GM18951 (cell line): ENCODE data around the gene COMP.

ENCODE experiments used
- POLR2A ChIP-seq: IDR thresholded peaks from 4 replicates; pipeline ENCODE4 v1.6.1; 2011; ENCODE audit warnings: mild to moderate bottlenecking; ENCODE audit not compliant: insufficient read length, insufficient read depth; ENCODE audit errors: extremely low read depth
- in situ Hi-C: fragments of 300-500 bp; cut with MboI; formaldehyde crosslinking; loops from one replicate; pipeline ENCODE4 v1.12.0; 2022; ENCODE audit warnings: low sequenced_read_pairs, mixed read lengths, inconsistent platforms; ENCODE audit not compliant: unreplicated experiment

The COMP gene

DNA sequence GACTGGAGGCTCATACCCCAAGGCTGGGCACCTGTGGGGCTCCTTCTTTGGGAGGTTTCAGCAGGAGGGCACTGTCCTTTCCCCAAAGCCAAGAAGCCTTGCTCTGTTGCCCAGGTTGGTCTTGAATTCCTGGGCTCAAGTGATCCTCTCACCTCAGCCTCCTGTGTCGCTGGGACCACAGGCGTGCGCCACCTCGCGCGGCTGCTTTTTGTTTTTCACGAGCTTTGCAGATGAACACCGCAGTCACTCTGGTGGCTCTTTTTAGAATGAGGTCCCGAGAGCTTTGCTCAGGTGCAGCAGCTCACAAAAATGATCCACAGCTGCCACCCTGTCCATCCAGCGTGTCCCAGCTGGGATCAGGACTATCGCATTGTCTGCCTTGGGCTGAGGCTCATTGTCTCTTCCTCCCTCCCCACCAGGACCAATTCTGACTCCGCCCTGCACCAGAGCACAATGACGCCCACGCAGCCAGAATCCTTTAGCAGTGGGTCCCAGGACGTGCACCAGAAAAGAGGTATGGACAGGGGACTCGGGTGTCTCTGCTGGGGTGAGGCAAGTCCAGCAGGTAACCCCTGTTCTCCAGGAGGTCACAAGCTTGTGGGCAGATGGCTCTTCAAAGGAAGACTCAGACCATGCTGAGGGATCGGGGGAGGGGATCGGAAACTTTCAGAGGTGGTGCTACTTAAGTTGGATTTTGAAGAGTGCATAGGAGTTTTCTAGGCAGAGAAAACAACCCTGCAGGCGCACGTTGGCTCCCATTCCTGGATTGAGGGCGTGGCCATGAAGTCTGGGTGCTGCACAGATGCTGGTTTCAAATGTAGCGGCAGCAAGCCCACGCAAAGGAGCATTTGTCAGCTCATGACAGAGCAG lies 41.5 kb downstream of the COMP start:
- in situ Hi-C loops: no loop called here
- TF ChIP-seq POLR2A: no peak

DNA sequence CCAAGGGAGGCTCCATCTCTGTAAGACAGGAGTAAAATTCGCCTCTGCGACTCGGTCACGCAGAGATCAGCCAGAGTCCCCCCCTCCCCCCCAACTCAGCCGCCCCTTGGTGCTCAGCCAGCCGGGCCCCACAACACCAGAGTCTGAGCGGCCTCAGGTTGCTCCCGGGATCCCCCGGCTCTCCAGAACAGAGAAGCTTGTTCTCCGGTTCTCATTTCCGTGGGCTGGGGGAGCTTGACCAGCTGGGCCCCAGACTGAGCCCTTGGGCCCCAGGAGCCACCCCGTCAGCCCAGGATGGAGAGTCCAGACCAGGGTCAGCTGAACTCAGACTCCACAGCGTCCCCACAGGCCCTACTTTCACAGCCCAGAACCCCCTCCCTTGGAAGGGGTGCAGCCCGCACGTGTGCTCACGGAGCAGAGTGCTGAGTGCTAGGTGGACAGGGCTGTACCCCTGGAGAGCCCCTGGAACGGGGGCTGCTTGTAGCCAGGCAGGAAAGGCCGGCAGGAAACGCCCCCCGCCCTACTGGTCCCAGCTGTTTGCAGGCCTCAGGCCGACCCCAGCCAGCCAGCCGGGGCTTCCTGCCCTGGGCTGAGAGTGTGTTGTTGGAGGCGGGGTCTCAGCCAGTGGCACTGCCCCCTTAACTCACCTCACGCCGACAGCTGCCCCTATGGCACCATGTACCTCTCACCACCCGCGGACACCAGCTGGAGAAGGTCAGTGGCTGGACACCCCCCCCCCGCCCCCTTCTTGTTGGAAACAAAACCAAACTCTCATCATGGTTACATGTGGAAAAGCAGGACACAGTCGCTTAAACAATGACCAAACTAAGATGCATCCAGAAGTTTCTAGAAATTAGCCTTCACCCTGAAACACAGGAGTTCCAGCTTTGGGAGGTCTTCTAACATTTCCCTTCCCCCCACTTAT lies 44.4 kb downstream of the COMP start:
- no peak for TF ChIP-seq POLR2A
- in situ Hi-C loops: no loop called here

DNA sequence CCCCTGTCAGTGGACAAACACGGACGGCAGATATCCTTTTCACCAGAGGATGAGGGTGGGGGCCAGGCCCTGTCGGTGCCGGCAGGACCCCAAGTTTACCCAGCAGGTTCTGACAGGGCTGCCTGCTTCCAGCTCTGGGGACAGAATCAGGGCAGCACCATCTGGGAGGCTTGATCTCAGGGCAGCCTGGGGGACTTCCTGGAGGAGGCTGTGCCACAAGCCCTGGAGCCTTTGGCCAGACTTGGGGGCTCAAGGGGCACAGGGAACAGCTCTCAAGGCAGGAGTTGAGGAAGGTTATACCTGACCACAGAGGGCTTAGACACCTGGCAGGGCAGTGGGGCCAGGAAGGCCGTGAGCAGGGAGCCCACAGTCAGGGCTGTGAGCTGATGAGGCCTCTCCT lies 45.2 kb downstream of the COMP start:
- in situ Hi-C loops: no loop called here
- no peak for TF ChIP-seq POLR2A

DNA sequence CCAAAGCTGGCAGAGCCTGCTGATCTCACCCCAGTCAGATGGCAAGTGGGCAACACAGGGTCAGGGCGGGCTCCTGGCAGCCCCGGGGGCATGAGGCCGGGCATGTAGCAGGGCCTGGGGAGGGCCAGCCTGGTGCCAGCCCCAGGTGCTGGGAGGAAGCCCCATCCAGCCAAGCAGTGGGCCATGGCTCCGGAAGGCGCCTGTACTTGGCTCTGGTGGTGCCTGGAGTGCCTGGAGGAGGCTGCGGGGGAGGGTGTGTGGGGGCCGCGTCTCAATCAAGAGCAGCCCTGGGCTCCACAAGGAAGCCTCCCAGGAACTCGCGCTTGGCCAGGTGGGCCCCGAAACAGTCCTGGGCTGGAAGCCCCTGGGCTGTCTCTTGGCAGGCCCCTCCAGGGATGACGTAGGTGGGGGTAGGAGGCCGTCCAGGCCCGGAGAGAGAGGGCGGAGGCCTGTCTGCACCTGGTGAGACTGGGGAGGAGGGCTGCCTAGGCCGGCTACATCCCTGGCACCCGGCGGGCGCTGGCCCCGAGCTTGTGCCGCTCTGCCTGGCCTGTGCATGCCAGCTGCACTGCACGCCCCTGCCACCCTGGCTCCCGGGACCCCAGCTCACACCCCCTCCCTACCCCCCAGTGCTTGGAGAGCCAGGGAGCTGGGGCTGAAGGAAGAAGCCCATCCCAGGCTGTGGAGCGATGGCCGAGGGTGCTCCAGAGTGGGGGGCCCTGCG lies 45.9 kb downstream of the COMP start:
- no peak for TF ChIP-seq POLR2A
- in situ Hi-C loops: no loop called here

DNA sequence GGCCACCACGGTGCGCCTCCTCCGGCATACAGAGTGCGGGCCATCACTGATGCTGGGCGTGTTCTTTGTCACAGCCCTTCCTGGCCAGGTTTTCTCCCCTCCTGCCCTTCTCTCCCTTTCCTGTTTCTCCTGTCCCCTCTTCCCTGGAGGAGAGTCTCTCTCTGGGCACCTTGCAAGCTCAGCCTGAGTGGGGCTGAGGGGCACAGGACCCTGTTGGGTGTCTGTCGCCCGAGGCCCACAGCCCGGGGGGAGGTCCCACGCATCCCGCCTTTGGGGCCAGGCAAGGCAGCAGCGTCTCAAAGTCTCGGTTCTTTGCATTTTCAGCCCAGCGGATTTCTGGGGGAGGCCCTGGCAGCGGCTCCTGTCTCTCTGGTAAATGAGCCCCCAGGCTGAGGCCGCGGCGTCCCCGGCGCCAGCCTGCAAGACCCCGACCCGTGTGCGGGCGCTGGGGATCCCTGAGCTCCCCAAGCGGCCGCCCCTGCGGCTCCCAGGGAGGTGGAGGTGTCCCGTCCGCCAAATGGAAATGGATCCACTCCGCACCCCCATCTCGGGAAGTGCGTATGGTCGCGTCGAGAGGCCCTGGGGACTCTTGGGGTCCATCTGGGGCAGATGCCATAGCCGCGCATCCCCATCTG lies 47.2 kb downstream of the COMP start:
- no peak for TF ChIP-seq POLR2A
- in situ Hi-C loops: no loop called here

DNA sequence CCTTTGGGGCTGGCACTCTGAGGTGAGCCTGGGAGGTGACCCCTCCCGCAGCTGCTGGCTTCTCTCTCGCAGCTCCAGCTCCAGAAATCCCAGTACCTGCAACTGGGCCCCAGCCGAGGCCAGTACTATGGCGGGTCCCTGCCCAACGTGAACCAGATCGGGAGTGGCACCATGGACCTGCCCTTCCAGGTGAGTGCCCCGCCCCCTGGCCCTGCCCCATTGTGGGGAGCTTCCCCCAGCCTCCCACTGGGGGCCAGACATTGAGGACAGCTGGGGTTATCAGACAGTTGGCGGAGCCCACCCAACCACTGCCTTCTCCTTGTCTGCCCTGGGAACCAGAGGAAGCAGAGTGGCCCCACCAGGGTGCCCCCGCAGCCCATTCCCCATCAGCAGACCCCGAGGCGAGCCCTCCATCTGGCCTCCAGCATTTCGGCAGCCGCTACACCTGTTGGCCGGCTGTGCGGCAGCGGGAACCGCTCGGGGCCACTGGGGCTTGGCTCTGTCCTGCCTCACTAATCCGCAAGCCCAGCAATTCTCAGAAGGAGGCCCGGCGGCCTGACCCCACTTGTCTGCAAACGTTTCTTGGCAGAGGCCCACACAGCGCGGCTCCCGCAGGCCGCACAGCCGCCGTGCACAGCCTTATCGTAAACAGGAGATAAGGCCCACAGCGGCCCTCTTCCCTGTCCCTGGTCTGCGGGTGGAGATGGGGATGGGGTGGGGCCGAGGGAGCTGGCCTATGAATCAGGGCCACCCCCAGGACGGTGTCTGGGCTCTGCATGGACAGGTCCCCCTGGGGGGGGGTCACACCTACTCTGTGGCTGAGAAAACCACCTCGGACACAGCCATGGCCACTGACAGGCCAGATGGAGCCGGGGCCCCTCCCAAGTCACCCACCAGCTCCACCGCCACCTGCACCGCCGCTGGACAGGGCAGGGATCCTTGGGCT lies 48.0 kb downstream of the COMP start:
- TF ChIP-seq POLR2A: no peak
- in situ Hi-C loops: no loop called here

DNA sequence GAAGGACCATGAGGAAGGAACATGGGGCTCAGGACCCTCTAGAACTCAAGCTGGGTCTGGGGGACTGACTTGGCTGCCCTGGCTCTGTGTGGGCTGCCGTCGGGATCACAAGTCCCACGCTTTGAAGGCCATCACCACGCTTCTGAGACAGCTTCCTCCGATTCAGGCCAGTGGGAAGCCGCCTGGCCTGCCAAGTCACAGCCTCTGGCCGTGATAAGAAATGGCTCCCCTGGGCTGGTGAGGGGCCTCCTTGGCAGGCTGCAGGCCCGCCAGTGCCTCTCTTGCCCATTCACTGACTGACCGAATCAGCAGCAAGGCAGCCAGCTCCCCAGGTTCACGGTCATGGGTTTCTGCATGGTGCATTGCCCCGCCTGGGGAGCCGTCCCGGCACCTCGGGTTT lies 48.8 kb downstream of the COMP start:
- no peak for TF ChIP-seq POLR2A
- in situ Hi-C loops: no loop called here

DNA sequence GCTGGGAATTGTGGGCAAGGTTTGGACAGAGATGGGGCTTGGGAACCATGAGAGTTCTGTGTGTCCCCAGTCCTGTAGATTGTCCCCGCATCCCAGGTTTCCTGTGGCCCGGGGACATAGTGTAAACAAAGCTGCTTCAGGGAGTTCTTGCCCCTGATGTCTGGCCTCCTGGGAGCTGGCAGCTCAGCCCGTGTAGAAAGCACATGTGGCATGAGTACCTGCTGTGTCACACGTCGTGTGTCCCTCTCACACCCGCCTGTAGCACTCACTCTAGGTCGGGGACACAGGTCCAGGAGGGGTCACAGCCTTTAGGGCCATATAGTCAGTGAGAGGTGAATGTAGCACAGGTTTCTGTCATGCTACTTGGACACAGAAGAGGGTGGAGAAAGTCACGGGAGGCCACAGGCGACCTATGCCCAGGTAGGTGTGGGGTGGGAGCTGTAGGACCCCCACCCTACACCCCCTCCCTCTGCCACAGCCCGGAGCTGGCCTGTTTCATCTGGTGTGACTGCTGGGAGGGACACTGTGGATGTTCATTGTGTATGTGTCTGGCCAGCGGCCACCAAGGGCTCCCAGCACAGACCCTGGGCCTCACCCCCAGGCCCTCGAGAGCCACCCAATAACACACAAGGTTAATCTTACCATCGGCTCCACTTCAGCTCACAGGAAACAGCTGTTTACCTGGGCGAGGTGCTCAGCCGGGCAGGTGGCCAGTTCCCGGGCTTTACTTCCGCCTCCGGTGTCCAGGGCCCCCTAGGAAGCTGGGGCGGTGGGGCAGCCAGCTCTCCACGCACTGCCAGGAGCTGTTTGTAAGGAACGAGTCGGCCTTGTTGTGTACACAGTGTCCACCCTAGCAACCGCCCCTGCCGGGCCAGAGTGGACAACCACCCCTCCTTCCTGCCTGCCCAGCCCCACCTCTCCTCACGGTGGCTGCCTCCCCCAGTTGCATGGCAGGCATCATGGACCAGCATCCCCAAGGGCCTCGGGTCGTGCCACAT lies 49.7 kb downstream of the COMP start:
- no peak for TF ChIP-seq POLR2A
- in situ Hi-C loops: no loop called here

DNA sequence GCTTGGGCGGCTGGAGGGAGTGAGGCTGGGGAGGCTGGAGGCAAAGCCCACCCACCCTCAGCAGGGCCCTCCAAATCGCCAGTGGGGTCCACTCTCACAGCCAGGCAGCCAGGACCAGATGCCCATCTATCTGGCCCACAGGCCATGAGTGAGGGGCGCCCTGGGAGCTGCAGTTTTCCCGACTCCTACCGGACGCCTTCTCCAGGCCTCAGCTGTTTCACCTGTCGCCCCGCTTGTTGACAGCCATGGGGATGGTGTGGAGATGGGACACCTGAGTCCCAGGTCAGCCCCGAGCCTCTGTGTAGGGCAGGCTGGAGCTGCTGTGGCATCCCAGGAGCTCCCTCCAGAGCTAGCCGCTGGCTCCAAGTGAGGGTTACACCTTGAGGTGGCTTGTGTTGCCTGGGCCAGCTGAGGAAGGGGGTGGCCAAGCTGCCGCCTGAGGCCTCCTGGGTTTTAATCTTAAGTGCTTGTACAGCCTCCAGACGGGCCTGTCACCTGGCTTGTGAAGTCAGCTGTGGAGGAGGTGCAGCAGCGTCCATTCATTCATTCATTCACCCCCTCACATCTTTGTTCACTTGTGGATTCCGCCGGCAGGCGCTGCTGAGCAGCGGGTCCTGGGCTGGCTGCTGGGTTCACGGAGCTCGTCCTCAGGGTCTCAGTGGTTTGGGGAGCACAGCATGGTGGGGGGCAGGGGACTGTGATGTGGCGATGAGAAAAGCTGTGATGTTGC lies 52.0 kb downstream of the COMP start:
- in situ Hi-C loops: no loop called here
- TF ChIP-seq POLR2A: no peak

DNA sequence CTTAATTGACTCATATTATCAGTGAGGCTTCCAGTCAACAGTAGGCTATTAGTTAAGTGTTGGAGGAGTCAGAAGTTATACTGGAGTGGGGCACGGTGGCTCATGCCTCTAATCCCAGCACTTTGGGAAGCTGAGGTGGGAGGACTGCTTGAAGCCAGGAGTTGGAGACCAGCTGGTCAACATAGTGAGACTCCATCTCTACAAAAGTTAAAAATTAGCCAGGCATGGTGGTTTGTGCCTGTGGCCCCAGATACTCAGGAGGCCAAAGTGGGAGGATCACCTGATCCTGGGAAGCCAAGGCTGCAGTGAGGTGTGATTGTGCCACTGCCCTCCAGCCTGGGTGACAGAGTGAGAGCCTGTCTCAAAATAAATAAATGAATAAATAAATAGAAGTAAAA lies 53.2 kb downstream of the COMP start:
- no peak for TF ChIP-seq POLR2A
- in situ Hi-C loops: no loop called here

DNA sequence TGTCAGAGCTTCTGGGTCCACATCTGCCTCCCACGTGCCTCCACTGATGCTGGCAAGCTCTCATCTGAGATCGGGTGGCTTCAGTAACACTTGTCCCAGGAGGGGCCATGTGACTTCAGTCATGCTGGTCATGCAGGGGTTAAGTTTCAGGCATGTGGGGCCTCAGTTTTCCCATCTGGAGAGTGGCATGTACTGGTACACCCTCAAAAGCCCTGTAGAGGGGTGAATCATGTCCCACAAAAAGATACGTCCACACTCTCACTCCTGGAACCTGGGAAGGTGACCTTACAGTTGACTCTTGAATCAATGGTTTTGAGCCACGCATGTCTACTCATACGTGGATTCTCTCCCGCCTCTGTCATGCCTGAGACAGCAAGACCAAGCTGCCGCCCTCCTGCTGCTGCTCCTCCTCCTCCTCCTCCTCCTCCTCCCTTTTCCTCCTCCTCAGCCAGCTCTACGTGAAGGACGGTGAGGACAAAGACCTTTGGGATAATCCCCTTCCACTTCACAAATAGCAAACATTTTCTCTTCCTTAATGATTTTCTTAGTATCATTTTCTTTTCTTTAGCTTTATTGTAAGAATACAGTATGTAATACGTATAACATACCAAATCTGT lies 53.7 kb downstream of the COMP start:
- no peak for TF ChIP-seq POLR2A
- in situ Hi-C loops: no loop called here
